K562 (cell line): ENCODE data around the gene ANO1. TPM values are rescaled to one million over a fixed set of nuclear protein-coding genes. Genes with fewer than 3 reads are reported as not detected.

ENCODE experiments used
- ATAC-seq: fragments of 200-7000 bp; cut with Tn5 transposase; 3 replicates; pipeline ENCODE4 v1.9.1; 2020; ENCODE audit warnings: moderate library complexity
- Bru-seq: library from RNA; stranded (reverse); fragments of 400-500 nt; gene quantifications from one replicate; lab custom pipeline; 2021; lab: Mats Ljungman, UMichigan
- BruChase-seq, 2 experiments: library from RNA; stranded (reverse); fragments of 400-500 nt; gene quantifications; one replicate each; lab custom pipeline; 2021; lab: Mats Ljungman, UMichigan
- BruUV-seq: library from RNA; stranded (reverse); fragments of 400-500 nt; replicated peaks from 2 replicates; lab custom pipeline; 2021; lab: Mats Ljungman, UMichigan
- CTCF ChIA-PET: fragments of 300-600 bp; formaldehyde crosslinking; extraction: SDS; loops from one replicate; lab custom pipeline; 2021; ENCODE audit warnings: low intra/inter-chr PET ratio; lab: Yijun Ruan, JAX
- POLR2A ChIA-PET: fragments of 300-600, 350-650 bp; sonication (Branson Sonifier 250); formaldehyde crosslinking; extraction: SDS; loops from one replicate; lab custom pipeline; 2021; ENCODE audit warnings: antibody characterized with exemption, inconsistent platforms; lab: Yijun Ruan, JAX
- DNase-seq, 4 experiments: peaks; one replicate each; pipeline versions ENCODE4 v3.0.0 to v3.0.0-alpha.2; 2011 to 2018; ENCODE audit warnings: low spot score in 3 of 4, mixed read lengths in 3 of 4; ENCODE audit errors: extremely low read depth in 1 of 4
- FAIRE-seq: peaks from 2 replicates; lab custom pipeline; 2011; peaks lifted over from hg19 to GRCh38; lab: Jason Lieb, UNC
- H2AFZ ChIP-seq: 2 replicates; pipeline ENCODE4 v1.6.0; 2011; ENCODE audit warnings: low read depth, low read length, control low read depth, inconsistent platforms
- H3K27ac ChIP-seq: fragments of 200-600 bp; 3 replicates; pipeline ENCODE4 v1.8.0; 2011; ENCODE audit warnings: low read depth, mild to moderate bottlenecking, control low read depth, inconsistent platforms, low read length, moderate library complexity, mixed read lengths; ENCODE audit errors: extremely low read depth
- H3K27me3 ChIP-seq, 2 experiments: fragments of 300-600 bp in 1 of 2; 2 replicates in 1 of 2; 3 replicates in 1 of 2; pipeline versions ENCODE4 v1.6.0 to v1.8.0; 2011; ENCODE audit warnings: inconsistent platforms in 2 of 2, low read length in 2 of 2, mild to moderate bottlenecking in 1 of 2, mixed read lengths in 1 of 2, moderate library complexity in 1 of 2; ENCODE audit not compliant: control insufficient read depth in 2 of 2, insufficient read depth in 2 of 2
- H3K36me3 ChIP-seq: fragments of 300-600 bp; 3 replicates; pipeline ENCODE4 v1.8.0; 2011; ENCODE audit warnings: mild to moderate bottlenecking, low read length, inconsistent platforms; ENCODE audit not compliant: control insufficient read depth, insufficient read depth
- H3K4me1 ChIP-seq, 2 experiments: fragments of 200-600 bp in 1 of 2; replicated peaks in 1 of 2; 2 replicates in 1 of 2; 3 replicates in 1 of 2; pipeline versions ENCODE4 v1.5.1 to v1.8.0; 2011; ENCODE audit warnings: inconsistent platforms in 2 of 2, low read length in 2 of 2, mild to moderate bottlenecking in 1 of 2, mixed read lengths in 1 of 2, moderate library complexity in 1 of 2; ENCODE audit not compliant: control insufficient read depth in 2 of 2, insufficient read depth in 2 of 2
- H3K4me2 ChIP-seq: 2 replicates; pipeline ENCODE4 v1.6.1; 2011; ENCODE audit warnings: low read length, control low read depth, inconsistent platforms, mixed read lengths; ENCODE audit not compliant: insufficient read depth
- H3K4me3 ChIP-seq: fragments of 200-600 bp; sonication (generic), shearing (Covaris generic); 2 replicates; pipeline ENCODE4 v1.5.1; 2016; ENCODE audit warnings: control low read depth, inconsistent platforms
- H3K79me2 ChIP-seq: fragments of 200-600 bp; 3 replicates; pipeline ENCODE4 v1.8.0; 2011; ENCODE audit warnings: low read length, inconsistent platforms; ENCODE audit not compliant: control insufficient read depth, insufficient read depth
- H3K9ac ChIP-seq, 2 experiments: 2 replicates each; pipeline versions ENCODE4 v1.6.0 to v1.6.1; 2011; ENCODE audit warnings: low read depth in 2 of 2, low read length in 2 of 2, control low read depth in 1 of 2, inconsistent platforms in 1 of 2, mild to moderate bottlenecking in 1 of 2, mixed read lengths in 1 of 2; ENCODE audit not compliant: insufficient read depth in 1 of 2
- H3K9me1 ChIP-seq: one replicate; pipeline ENCODE4 v1.6.0; 2011; ENCODE audit warnings: inconsistent platforms, mild to moderate bottlenecking, low read length, moderate library complexity; ENCODE audit not compliant: control insufficient read depth, insufficient read depth
- H3K9me3 ChIP-seq: replicated peaks from 2 replicates; pipeline ENCODE4 v1.5.1; 2011; ENCODE audit warnings: low read depth, low read length, inconsistent platforms; ENCODE audit not compliant: control insufficient read depth, insufficient read depth
- H4K20me1 ChIP-seq: replicated peaks from 2 replicates; pipeline ENCODE4 v1.6.1; 2011; ENCODE audit warnings: low read length, inconsistent platforms, mixed read lengths; ENCODE audit not compliant: control insufficient read depth, insufficient read depth
- CTCF ChIP-seq, 3 experiments: IDR thresholded peaks in 2 of 3; conservative IDR thresholded peaks in 1 of 3; 2 replicates each; pipeline ENCODE4 v1.5.1; 2011 to 2012; ENCODE audit warnings: low read length in 3 of 3, mild to moderate bottlenecking in 3 of 3, control low read depth in 2 of 3, improper control_type of control experiment in 1 of 3, inconsistent platforms in 1 of 3, low read depth in 1 of 3, mixed read lengths in 1 of 3, moderate library complexity in 1 of 3; ENCODE audit not compliant: insufficient read depth in 2 of 3
- RAD21 ChIP-seq, 2 experiments: fragments of 250-450 bp in 1 of 2; fragments of 450-650 bp in 1 of 2; sonication (Bioruptor Pico) in 1 of 2; formaldehyde crosslinking in 1 of 2; IDR thresholded peaks in 1 of 2; conservative IDR thresholded peaks in 1 of 2; 2 replicates each; pipeline versions ENCODE4 v1.4.0 to v1.8.0; 2020 to 2022; ENCODE audit warnings: mild to moderate bottlenecking in 2 of 2, moderate library complexity in 1 of 2
- RB1 ChIP-seq: fragments of 450-650 bp; IDR thresholded peaks from 2 replicates; pipeline ENCODE4 v1.6.1; 2017; ENCODE audit warnings: low read depth, mild to moderate bottlenecking
- RFX1 ChIP-seq: fragments of 450-650 bp; IDR thresholded peaks from 2 replicates; pipeline ENCODE4 v1.6.1; 2016; ENCODE audit warnings: mild to moderate bottlenecking, moderate library complexity
- ZBTB1 ChIP-seq: sonication (generic); formaldehyde crosslinking; IDR thresholded peaks from 2 replicates; pipeline ENCODE4 v1.8.1; 2023; ENCODE audit warnings: missing genetic modification reagents, low read depth, mild to moderate bottlenecking, borderline replicate concordance
- WGBS: fragments of 100-300 bp; shearing (Covaris generic); methylation state at CpG from one replicate; pipeline ENCODE4 v1.1.6; 2016; ENCODE audit warnings: low coverage, mixed read lengths; ENCODE audit not compliant: insufficient coverage; ENCODE audit errors: missing lambda C conversion rate; 5-methylcytosine and 5-hydroxymethylcytosine counted together
- in situ Hi-C: fragments of 300-500 bp; cut with MboI; formaldehyde crosslinking; loops from 4 replicates; pipeline ENCODE4 v1.15.0; 2018; ENCODE audit warnings: inconsistent platforms, mixed read lengths
- intact Hi-C: fragments of 100-400 bp; cut with micrococcal nuclease; formaldehyde crosslinking; loops from 2 replicates; pipeline ENCODE4 v1.14.2; 2022
- long read RNA-seq, 3 experiments: library from polyadenylated mRNA in 2 of 3; library from RNA in 1 of 3; unstranded in 2 of 3; stranded (forward) in 1 of 3; transcript quantifications; one replicate each; pipeline ENCODE4 v2.0.0, GENCODE V29; 2019 to 2022
- polyA minus RNA-seq, 3 experiments: library from RNA; depleted of rRNA, polyadenylated mRNA; stranded (reverse); fragments of >200 nt; gene quantifications; 2 replicates each; pipeline ENCODE4 v1.2.3, GENCODE V29; 2011
- polyA plus RNA-seq, 8 experiments: library from polyadenylated mRNA; depleted of rRNA in 4 of 8; stranded (reverse) in 5 of 8; unstranded in 3 of 8; fragments of >200 nt; fragmentation: Nextera tagmentation in 2 of 8; fragmentation: Illumina TruSeq in 1 of 8; extraction: Ambion mirVana in 2 of 8; extraction: Trizol in 1 of 8; gene quantifications; 2 replicates each; pipeline versions ENCODE4 v1.2.1 to v1.2.3, GENCODE V29; 2011 to 2014; ENCODE audit warnings: inconsistent platforms in 1 of 8, missing spikeins in 1 of 8
- total RNA-seq, 7 experiments: library from RNA; depleted of rRNA in 6 of 7; stranded (reverse); fragments of >200 nt in 6 of 7; fragmentation: Illumina TruSeq in 2 of 7; extraction: Trizol in 2 of 7; gene quantifications; 2 replicates each; pipeline versions ENCODE4 v1.2.1 to v1.2.3, GENCODE V29; 2011 to 2021; ENCODE audit warnings: low replicate concordance in 1 of 7

ANO1 gene
- 0.21 TPM in 1 of 2 replicates, not detected in the other for total RNA-seq (2011; cell fraction: chromatin; rRNA removed; ENCODE audit: low replicate concordance)
- 0.33 and 0.39 TPM in 2 replicates for total RNA-seq (2011; cell fraction: nucleolus; rRNA removed)
- not detected in 2 replicates for total RNA-seq (2011; cell fraction: nucleoplasm; rRNA removed)
- total RNA-seq (2014; rRNA removed) (not detected in 2 replicates), total RNA-seq (2014; rRNA removed; fragmentation: Illumina TruSeq; extraction: Trizol) (not detected in 2 replicates), total RNA-seq (2015; rRNA removed; fragmentation: Illumina TruSeq; extraction: Trizol) (not detected in 2 replicates), total RNA-seq (2021) (0.13 TPM in 1 of 2 replicates, not detected in the other), polyA plus RNA-seq (2011; rRNA removed) (0.39 TPM in 1 of 2 replicates, not detected in the other), polyA plus RNA-seq (2014; fragmentation: Illumina TruSeq; extraction: Trizol) (0.22 TPM in 1 of 2 replicates, not detected in the other), polyA plus RNA-seq (2014; fragmentation: Nextera tagmentation; extraction: Ambion mirVana) (not detected), polyA plus RNA-seq (2014; rRNA removed) (not detected in 2 replicates), polyA minus RNA-seq (2011; rRNA and poly(A)+ RNA removed) (0.12 TPM in 1 of 2 replicates, not detected in the other), Bru-seq, nascent RNA (percentile 9 among the genes with signal in this experiment), BruChase-seq, experiment 1, labeled RNA remaining after a 2-hour chase (percentile 6 among the genes with signal in this experiment), BruChase-seq, experiment 2, labeled RNA remaining after a 6-hour chase (percentile 10 among the genes with signal in this experiment)
- polyA plus RNA-seq (2011; cell fraction: cytosol; rRNA removed) = 0.01 and 0.10 TPM in 2 replicates
- 0.16 and 0.38 TPM in 2 replicates for polyA plus RNA-seq (2011; cell fraction: nucleus; rRNA removed)
- polyA plus RNA-seq (2012) = 0.04 TPM in 1 of 2 replicates, not detected in the other
- polyA minus RNA-seq (2011; cell fraction: cytosol; rRNA and poly(A)+ RNA removed) = not detected in 2 replicates
- 0.11 and 0.27 TPM in 2 replicates for polyA minus RNA-seq (2011; cell fraction: nucleus; rRNA and poly(A)+ RNA removed)
- long read RNA-seq, experiment 1 = 0 reads
- long read RNA-seq, experiment 2 = 0 reads
- long read RNA-seq, experiment 3 = 0 reads

GRCh38 chr11:70078095-70078780 is at the start of gene ANO1:
TSS of gene ANO1 (plus strand) at chr11:70078317. CDS start at chr11:70078607, 290 bp downstream.
- ChIA-PET POLR2A (no interaction called here), CTCF (interaction anchor here (1.0 kb wide), 1 partner anchor 128 kb away, joined by 6 read pairs; no protein-coding TSS in a partner anchor)
- Histone ChIP-seq H3K9me1 (no peaks in the 10 kb centered on the region), H3K4me3 (no peak within 1 kb of the TSS), H3K4me1 (peaks cover 0 to 14% of the 10 kb centered on the region in 2 experiments; a peak in 2 of 5 replicates), H4K20me1 (peaks cover 7% of the 10 kb centered on the region), H3K27me3 (peaks cover 24 to 74% of the 10 kb centered on the region in 2 experiments), H3K27ac (no peak within 1 kb of the TSS), H3K9ac (no peak within 1 kb of the TSS), H3K36me3 (no peaks in the 10 kb centered on the region), H3K9me3 (no peaks in the 10 kb centered on the region), H3K4me2 (no peak within 1 kb of the TSS), H2AFZ (no peak within 1 kb of the TSS), H3K79me2 (no peaks in the 10 kb centered on the region)
- 1% methylated on average over 23 of the region's 87 CpGs for WGBS
- DNase-seq (peak; percentile 17 to 65 (median 58)), FAIRE-seq (no peak), ATAC-seq (peak; percentile 57; the same call in 2 of the 3 replicates)
- in situ Hi-C loops = no loop called here
- BruUV-seq = no TSS peak
- intact Hi-C loops = no loop called here
- TF ChIP-seq ZBTB1 (peak; percentile 59; the same call in 1 of the 2 replicates), RB1 (peak; percentile 48; the same call in 1 of the 2 replicates), CTCF (IDR thresholded peaks at IDR 0.05 in 2 of 3, conservative IDR thresholded peaks at IDR 0.05 in 1 of 3; ENCODE audit: insufficient read depth in 2 of 3, low read depth in 1 of 3, low read length in 3 of 3) (peak in 2 of 3 experiments; percentile 39 to 43; a peak in 3 of 6 replicates), RFX1 (no peak), RAD21 (CRISPR knock-in tag; conservative IDR thresholded peaks at IDR 0.05 in 1 of 2, IDR thresholded peaks at IDR 0.05 in 1 of 2) (peak in 1 of 2 experiments; percentile 42; a peak in 2 of 4 replicates)
